MM.1S (cell line): ENCODE measurements around the gene JSRP1.

ENCODE experiments used
- EZH2 ChIP-seq: fragments of 300-600 bp; sonication (generic); optimal IDR thresholded peaks from 2 replicates; pipeline ENCODE3; 2017; ENCODE audit warnings: low read depth, mild to moderate bottlenecking, antibody characterized with exemption, low read length, mixed read lengths
- EZH2phosphoT487 ChIP-seq: fragments of 300-600 bp; sonication (generic); IDR thresholded peaks from 2 replicates; pipeline ENCODE4 v1.6.1; 2018; ENCODE audit warnings: antibody characterized with exemption, low read length
- TF ChIP-seq, protein P1 (sequence below): fragments of 300-600 bp; sonication (generic); IDR thresholded peaks from 2 replicates; pipeline ENCODE4 v1.5.1; 2016; ENCODE audit warnings: antibody characterized with exemption, low read length, mixed read lengths

DNA sequence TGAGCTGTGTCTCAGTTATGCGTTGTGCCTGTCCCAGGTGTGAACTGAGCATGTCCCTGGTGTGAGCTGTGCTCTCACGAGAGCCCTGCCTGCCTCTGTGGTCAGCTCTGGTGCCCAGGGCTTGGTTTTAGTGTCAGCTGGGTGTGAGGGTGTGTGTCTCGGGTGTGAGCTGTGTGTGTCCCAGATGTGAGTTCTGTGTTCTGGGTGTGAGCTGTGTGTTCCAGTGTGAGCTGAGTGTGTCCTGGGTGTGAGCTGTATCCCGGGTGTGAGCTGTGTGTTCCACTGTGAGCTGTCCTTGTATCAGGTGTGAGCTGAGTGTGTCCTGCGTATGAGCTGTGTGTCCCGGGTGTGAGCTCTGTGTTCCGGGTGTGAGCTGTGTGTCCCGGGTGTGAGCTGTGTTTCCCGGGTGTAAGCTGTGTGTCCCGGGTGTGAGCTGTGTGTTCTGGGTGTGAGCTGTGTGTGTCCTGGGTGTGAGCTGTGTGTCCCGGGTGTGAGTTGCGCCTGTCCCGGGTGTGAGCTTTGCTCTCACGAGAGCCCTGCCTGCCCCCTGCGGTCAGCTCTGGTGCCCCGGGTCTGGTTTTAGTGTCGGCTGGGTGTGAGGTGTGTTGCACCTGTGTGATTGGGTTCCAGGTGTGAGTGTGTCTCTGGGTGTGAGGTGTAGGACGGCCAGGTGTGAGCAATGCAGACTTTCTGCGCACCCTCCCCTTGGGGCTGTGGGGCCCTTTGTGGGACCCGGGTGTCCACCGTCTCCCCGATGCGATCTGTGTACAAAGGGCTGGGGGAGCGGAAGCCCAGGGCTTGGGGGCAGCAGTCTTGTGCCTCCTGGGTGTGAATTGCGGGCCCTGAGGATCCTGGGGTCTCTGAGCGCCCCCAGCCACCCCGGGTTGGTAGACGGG, 32.8 kb upstream of the JSRP1 start:
- TF ChIP-seq, protein P1, sequence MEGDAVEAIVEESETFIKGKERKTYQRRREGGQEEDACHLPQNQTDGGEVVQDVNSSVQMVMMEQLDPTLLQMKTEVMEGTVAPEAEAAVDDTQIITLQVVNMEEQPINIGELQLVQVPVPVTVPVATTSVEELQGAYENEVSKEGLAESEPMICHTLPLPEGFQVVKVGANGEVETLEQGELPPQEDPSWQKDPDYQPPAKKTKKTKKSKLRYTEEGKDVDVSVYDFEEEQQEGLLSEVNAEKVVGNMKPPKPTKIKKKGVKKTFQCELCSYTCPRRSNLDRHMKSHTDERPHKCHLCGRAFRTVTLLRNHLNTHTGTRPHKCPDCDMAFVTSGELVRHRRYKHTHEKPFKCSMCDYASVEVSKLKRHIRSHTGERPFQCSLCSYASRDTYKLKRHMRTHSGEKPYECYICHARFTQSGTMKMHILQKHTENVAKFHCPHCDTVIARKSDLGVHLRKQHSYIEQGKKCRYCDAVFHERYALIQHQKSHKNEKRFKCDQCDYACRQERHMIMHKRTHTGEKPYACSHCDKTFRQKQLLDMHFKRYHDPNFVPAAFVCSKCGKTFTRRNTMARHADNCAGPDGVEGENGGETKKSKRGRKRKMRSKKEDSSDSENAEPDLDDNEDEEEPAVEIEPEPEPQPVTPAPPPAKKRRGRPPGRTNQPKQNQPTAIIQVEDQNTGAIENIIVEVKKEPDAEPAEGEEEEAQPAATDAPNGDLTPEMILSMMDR = no peak
- TF ChIP-seq EZH2 = no peak
- TF ChIP-seq EZH2phosphoT487 = no peak
